Activated naive CD4-positive, alpha-beta T cell treated with anti-CD3 and anti-CD28 coated beads, Interleukin-2, amount 50 U/mL, for 24 hours (primary cell): ENCODE data around the gene DLX4.

Experiments
- H3K27ac Mint-ChIP-seq: one replicate; pipeline ENCODE4 v1.8.0; 2021; ENCODE audit warnings: mild to moderate bottlenecking, mixed read lengths
- H3K27me3 Mint-ChIP-seq: one replicate; pipeline ENCODE4 v1.8.0; 2021; ENCODE audit warnings: mixed read lengths
- H3K36me3 Mint-ChIP-seq: one replicate; pipeline ENCODE4 v1.8.0; 2021; ENCODE audit warnings: mixed read lengths
- H3K4me1 Mint-ChIP-seq: one replicate; pipeline ENCODE4 v1.8.0; 2021; ENCODE audit warnings: mixed read lengths
- H3K4me3 Mint-ChIP-seq: one replicate; pipeline ENCODE4 v1.8.0; 2021; ENCODE audit warnings: mild to moderate bottlenecking, mixed read lengths
- H3K9me3 Mint-ChIP-seq: one replicate; pipeline ENCODE4 v1.8.0; 2021; ENCODE audit warnings: mixed read lengths

The DLX4 gene

DNA sequence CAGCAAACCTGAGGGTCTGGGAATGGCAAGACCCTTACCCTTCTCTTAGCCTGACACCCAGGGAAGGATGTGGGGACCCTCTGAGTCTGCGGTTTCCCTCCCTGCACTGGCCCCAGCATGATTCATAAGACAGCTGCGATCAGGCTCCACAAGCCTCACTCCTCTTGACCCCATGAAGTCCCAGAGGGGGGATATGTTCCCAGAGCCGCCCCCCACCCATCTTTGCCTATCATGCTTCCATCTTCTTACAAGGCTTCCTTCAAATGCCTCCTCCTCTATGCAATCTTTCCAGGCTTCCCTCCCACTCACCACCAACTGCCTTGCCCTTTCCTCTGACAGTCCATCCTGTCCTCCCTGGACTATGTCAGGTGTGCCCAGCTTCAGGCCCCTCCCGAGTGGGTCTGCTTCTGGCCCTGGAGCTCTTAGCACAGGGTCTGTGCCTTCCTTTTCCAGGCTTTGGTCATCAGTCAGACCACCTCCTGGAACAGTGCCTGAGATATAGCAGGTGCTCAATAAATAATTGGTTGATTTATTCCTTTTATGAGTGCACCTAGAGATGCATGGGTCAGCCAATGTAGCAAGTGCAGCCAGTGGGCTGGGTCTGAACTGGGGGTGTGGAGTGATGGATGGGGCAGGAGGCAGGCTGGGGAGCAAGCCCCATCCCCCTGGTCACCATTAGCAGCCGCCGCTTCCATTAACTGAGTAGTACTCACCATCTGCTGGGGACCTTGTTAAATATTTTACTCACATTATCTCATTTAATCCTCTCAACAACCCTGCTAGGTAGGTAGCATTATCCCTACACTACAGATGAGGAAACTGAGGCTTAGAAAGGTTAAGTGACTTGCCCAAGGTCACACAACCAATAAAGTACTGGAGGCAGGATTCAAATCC, 17.7 kb downstream of the DLX4 start:
- Mint-ChIP-seq H3K27ac (no peak overlapping the region), H3K36me3 (no peaks in the 10 kb centered on the region), H3K4me1 (peaks cover 6% of the 10 kb centered on the region), H3K4me3 (no peak overlapping the region), H3K27me3 (peaks cover 31% of the 10 kb centered on the region), H3K9me3 (no peaks in the 10 kb centered on the region)

DNA sequence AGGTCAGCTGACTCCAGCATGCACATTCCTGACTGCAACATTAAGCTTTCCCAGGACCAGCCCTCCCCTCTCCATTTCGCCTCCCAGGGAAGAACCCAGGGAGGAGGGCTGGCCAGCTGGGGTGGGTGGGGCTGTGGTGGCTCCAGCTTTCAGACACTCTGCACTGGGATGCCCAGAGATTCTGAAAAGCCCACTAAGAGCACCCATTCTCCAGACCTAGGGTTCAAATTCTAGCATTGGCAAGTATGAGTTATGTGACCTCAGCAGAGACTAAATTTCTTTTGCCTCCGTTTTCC, 18.2 kb downstream of the DLX4 start:
- Mint-ChIP-seq H3K27ac (no peak overlapping the region), H3K36me3 (no peaks in the 10 kb centered on the region), H3K27me3 (peaks cover 34% of the 10 kb centered on the region), H3K4me1 (peaks cover 6% of the 10 kb centered on the region), H3K9me3 (no peaks in the 10 kb centered on the region), H3K4me3 (no peak overlapping the region)

DNA sequence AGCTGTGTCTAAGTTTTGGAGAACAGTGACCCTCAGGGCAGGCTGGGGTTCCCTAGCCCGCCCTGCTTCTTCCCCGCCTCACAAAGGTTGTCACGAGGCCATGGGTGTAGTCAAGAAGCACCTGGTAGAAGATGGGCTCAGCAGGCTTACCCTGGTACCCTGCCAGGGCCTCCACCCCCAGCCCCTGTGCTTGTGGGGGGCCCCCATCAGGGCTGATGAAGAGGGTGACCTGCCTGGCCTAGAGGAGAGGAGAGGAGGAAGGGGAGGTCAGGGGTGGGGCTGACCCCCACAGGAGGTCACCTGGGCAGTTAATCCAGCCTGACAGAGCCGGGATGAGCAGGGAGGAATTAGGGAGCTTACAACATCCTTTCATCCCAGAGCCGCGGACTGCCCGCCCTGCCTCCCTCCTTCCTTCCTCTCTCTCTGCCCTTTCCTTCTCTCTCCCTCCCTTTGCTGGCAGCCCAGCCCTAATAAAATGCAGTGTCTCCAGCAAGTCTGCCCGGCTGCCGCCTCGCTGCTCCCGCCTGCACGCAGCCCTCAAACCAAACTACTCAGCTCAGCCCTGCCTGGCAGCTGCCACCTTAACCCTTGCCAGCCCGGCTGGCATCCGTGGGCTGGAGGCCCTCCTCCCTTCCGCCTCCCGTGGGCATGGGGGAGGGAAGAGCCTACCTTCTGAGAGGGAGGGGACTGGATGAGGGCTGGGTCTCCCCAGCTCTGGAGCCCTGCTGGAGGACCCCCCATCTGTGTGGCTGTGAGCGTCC, 18.9 kb downstream of the DLX4 start:
- peaks cover 6% of the 10 kb centered on the region for H3K4me1 Mint-ChIP-seq
- no peaks in the 10 kb centered on the region for H3K9me3 Mint-ChIP-seq
- no peak overlapping the region for H3K27ac Mint-ChIP-seq
- no peaks in the 10 kb centered on the region for H3K36me3 Mint-ChIP-seq
- peaks cover 37% of the 10 kb centered on the region for H3K27me3 Mint-ChIP-seq
- H3K4me3 Mint-ChIP-seq: no peak overlapping the region

DNA sequence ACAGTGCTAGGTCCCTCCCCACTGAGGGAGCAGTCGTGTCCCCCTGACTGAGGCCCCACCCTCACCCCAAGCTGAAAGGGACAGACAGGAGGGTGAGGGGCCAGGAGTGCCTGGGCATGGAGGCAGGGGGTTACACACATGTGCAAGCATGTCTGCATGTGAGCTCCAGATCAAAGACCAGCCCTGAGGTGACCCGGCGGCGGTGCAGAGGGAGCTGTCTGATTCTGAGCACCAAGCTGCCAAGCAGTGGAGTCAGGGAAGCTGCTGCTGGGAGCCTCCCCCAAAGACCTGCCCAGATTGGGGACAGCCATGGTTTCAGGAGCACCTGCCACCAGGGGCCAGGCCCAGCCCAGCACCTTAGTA, 20.5 kb downstream of the DLX4 start:
- Mint-ChIP-seq H3K27me3 (peaks cover 45% of the 10 kb centered on the region), H3K27ac (no peak overlapping the region), H3K4me1 (peaks cover 14% of the 10 kb centered on the region), H3K36me3 (no peaks in the 10 kb centered on the region), H3K9me3 (no peaks in the 10 kb centered on the region), H3K4me3 (no peak overlapping the region)

DNA sequence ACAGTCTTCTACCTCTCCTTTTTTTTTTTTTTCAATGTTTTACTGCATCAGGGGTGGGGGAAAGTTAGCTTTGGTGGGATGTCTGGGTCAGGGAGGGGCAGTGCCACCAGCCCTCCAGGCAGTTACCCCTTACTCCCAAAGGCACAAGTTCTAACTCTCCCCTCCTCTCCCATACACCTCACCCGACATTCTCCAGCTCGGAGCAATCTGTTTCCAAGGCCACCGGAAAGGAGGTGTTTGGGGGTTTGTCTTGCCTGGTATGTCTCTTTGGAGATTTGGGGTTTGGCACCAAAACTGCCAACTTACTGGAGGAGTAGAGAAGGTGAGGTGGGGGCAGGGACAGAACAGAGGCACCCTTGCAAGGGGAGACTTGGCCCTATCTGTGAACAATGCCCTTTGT, 21.3 kb downstream of the DLX4 start:
- Mint-ChIP-seq H3K9me3 (no peaks in the 10 kb centered on the region), H3K4me1 (peaks cover 22% of the 10 kb centered on the region), H3K27ac (no peak overlapping the region), H3K4me3 (no peak overlapping the region), H3K27me3 (peaks cover 49% of the 10 kb centered on the region), H3K36me3 (no peaks in the 10 kb centered on the region)

DNA sequence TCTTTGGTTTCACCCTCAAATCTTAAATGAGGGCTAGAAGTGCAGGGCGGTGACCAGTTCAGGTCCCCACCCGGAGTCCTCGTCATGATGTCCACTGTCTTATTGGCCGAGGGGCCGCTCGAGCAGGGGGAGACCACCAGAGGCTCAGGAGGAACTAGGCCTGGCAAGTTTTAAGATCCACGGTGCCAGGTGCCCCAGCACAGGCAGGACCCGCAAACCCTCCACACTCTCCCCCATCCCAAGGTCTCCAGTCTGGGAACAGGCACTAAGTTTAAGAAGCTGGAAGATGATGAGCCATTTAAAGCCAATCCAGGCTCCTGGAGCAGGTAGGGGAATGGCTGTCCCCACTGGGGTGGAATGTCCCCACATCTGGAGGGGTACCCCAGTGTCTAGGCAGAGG, 21.9 kb downstream of the DLX4 start:
- Mint-ChIP-seq H3K4me1 (peaks cover 25% of the 10 kb centered on the region), H3K4me3 (no peak overlapping the region), H3K36me3 (no peaks in the 10 kb centered on the region)

DNA sequence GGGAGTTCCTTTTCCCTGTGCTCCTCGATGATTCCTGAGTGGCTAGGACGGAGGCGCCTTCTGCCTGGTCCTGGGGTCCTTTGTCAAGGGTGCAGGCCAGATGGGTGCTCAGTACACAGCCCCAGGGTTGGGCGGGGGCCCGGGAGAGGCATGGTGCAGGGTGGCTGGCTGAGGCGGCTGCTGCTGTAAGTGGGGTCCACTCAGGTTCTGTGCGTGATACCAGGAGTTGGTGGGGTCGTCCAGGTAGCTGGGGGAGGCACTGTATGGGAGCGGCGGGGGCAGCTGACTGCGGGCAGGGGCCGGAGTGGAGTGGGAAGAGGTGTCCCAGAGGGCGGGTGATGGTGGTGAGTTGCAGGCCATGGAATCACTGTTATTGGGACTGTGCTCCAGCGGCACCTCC, 22.4 kb downstream of the DLX4 start:
- Mint-ChIP-seq H3K9me3 (no peaks in the 10 kb centered on the region), H3K27me3 (peaks cover 56% of the 10 kb centered on the region), H3K36me3 (no peaks in the 10 kb centered on the region), H3K4me3 (no peak overlapping the region), H3K4me1 (peaks cover 29% of the 10 kb centered on the region), H3K27ac (no peak overlapping the region)

More for the DNA sequence above, 21.9 kb downstream of the DLX4 start:
- Mint-ChIP-seq H3K27me3 (peaks cover 52% of the 10 kb centered on the region), H3K9me3 (no peaks in the 10 kb centered on the region), H3K27ac (no peak overlapping the region)

DNA sequence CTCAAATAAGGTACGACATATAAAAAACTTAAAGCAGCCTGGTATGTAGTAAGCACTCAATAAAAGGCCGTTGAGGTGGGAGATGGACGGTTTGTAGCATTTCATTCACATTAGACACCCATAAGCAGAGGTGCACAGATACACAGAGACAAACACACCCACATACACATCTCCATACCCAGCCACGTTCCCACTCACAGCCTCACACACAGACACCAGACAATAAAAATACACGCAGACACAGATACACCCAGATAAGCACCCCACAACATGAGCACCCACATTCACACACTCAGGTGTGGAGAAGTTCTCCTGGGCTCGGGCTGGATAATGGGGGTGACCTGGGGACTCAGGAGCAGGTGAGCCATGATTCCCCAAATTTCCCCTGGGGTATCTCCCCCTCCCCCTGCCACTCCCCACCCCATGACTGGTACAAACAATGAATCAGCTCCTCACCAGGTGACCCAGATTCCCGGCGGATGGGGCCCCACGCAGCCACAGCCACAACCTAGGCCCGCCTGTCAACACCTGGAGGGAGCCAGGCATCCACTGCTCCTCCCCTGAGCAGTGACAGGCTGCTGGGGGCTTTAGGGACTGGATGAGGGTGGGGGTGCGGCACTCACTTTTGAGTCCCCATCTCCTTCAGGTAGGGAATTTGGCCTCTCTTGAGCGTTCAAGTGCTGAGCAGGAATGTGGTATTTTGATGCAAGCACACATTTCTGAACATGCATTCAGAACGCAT, 23.4 kb downstream of the DLX4 start:
- H3K36me3 Mint-ChIP-seq: no peaks in the 10 kb centered on the region
- H3K9me3 Mint-ChIP-seq: no peaks in the 10 kb centered on the region
- H3K4me1 Mint-ChIP-seq: peaks cover 32% of the 10 kb centered on the region
- H3K4me3 Mint-ChIP-seq: peak overlapping the region; percentile 70
- peaks cover 54% of the 10 kb centered on the region for H3K27me3 Mint-ChIP-seq
- H3K27ac Mint-ChIP-seq: no peak overlapping the region

- no peak overlapping the region for H3K27ac Mint-ChIP-seq
- no peaks in the 10 kb centered on the region for H3K36me3 Mint-ChIP-seq
Measured at GRCh38 chr17:49992933-49993422, 24.0 kb downstream of the DLX4 start.

DNA sequence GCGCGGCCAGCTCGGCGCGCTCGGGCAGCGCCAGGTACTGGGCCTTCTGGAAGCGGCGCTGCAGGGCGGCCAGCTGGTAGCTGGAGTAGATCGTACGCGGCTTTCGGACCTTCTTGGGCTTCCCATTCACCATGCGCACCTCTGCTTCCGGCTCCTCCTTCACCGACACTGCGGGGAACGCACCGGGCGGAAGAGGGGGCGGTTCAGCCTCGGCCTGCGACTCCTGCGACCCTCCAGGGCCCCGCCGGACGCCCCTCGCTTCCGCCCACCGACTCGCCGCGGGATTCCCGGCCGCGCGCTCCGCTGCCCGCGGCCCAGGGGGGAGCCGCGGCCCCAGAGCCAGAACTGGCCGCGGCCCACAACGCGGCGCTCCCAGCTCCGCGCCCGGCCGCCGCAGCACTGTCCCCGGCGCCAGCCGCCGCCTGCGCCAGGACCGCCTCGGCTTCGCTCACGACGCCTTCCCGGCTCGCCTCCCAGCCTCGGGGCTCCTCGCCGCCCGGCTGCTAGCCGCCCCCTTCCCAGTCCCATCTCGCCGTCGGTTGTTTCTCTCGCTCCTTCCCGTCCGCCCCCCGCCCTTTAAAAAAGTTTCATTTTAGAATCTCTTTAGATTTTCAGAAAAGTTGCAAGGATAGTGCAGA, 24.6 kb downstream of the DLX4 start:
- H3K4me3 Mint-ChIP-seq: peak overlapping the region; percentile 81
- H3K27me3 Mint-ChIP-seq: peaks cover 54% of the 10 kb centered on the region
- H3K9me3 Mint-ChIP-seq: no peaks in the 10 kb centered on the region
- no peak overlapping the region for H3K27ac Mint-ChIP-seq
- H3K36me3 Mint-ChIP-seq: no peaks in the 10 kb centered on the region
- peaks cover 32% of the 10 kb centered on the region for H3K4me1 Mint-ChIP-seq

More at GRCh38 chr17:49992933-49993422, 24.0 kb downstream of the DLX4 start:
- Mint-ChIP-seq H3K27me3 (peaks cover 54% of the 10 kb centered on the region), H3K9me3 (no peaks in the 10 kb centered on the region), H3K4me1 (peaks cover 32% of the 10 kb centered on the region), H3K4me3 (peak overlapping the region; percentile 70)

DNA sequence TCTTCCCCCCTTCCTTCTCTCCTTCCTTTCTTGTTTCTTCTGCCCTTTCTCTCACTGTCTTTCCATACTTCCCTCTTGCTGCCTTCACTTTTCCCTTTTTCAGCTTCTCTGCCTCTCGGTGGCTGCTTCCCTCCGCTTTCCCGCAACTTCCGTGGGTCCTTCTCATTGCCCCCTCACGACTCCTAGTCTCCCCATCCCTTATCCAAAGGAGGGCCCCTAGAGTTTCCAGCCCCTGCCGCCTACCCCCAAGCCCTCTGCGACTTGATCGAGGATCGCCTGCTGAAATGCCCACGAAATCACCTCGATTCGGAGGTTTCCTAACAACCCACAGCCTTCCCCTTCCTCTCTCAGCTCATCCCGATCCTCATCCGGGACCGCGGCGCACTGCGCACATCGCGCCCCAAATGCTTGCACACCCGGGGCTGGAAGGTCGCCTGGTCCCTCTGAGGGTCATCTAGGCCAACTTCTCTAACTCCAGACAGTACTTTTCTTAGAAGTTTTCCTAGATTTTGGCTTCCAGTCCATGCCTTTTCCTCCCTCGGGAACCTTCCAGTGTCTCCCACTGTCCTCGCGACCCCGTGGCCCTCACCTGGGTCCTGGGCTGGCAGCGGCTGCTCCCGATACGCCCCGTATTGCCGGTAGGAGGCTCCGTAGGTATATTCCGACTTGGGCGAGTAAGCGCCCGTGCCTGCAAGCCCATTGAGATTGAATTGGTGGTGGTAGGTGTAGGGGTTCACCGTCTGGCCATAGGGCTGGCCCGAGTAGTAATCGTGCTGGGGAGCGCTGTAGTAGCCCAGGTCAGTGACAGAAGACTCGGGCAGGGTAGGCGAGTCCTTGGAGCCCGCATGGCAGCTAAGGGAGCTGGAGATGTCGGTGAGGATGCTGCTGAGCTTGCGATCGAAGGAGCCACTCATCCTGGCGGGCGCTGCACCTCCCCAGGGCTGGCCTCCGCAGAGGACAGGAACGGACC, 25.4 kb downstream of the DLX4 start:
- Mint-ChIP-seq H3K27ac (no peak overlapping the region), H3K9me3 (no peaks in the 10 kb centered on the region), H3K4me1 (peaks cover 32% of the 10 kb centered on the region), H3K27me3 (peaks cover 54% of the 10 kb centered on the region), H3K36me3 (no peaks in the 10 kb centered on the region), H3K4me3 (peak overlapping the region; percentile 81)

- Mint-ChIP-seq H3K4me3 (peak within 1 kb of the TSS; percentile 81), H3K4me1 (peaks cover 29% of the 10 kb centered on the region), H3K36me3 (no peaks in the 10 kb centered on the region), H3K27me3 (peaks cover 56% of the 10 kb centered on the region), H3K27ac (no peak within 1 kb of the TSS), H3K9me3 (no peaks in the 10 kb centered on the region)
Measured at GRCh38 chr17:49995055-49995738, 26.2 kb downstream of the DLX4 start, which contains the start of gene DLX3. DLX3 (minus strand) TSS chr17:49995224; CDS start chr17:49994998, 226 bp downstream.

DNA sequence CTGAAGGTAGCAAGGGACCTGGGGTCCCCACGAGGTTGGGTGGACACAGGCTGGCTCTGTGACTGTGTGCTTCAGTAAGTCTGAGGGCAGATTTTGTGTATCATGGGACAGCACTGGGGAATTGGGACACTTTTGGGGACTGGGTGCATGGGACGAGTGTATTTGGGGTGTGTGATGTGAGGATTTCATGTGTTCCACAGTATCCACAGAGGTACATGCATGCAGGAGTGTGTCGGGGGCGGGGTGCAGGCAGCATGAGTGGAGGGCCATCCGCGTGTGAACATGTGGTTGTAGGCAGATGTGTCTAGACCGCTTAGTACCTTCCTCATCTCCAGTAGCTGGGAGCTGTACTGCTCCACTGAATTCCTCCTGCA, 27.1 kb downstream of the DLX4 start:
- no peaks in the 10 kb centered on the region for H3K9me3 Mint-ChIP-seq
- peak overlapping the region; percentile 0 for H3K4me3 Mint-ChIP-seq
- peaks cover 57% of the 10 kb centered on the region for H3K27me3 Mint-ChIP-seq
- peaks cover 27% of the 10 kb centered on the region for H3K4me1 Mint-ChIP-seq
- H3K36me3 Mint-ChIP-seq: no peaks in the 10 kb centered on the region
- H3K27ac Mint-ChIP-seq: no peak overlapping the region
